Middle frontal gyrus (tissue), 1 donor: ENCODE measurements around the gene HELZ.

ENCODE experiments used
- DNase-seq: peaks from one replicate; pipeline ENCODE4 v3.0.0-alpha.2; 2015; ENCODE audit warnings: low spot score; ENCODE audit errors: extremely low spot score

The HELZ gene

DNA sequence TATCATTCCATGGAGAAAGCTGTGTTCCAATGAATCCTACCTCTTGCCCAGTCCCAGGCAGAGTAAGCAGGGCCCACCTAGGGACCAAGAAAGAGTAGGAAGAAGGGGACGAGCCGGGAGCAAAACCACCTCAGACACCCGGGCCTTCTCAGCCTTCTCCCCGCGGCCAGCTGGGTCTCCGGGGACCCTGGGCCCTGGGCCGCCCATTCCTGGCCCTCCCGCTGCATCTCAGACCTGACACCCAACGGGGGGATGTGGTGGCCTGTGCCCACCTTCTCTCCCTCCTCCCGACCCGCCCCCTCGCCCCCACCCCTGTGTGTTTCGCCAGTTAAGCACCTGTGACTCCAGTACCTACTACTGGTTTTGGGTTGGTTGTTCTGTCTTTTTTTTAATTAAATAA, 212.0 kb downstream of the HELZ start:
- DNase-seq = no peak

DNA sequence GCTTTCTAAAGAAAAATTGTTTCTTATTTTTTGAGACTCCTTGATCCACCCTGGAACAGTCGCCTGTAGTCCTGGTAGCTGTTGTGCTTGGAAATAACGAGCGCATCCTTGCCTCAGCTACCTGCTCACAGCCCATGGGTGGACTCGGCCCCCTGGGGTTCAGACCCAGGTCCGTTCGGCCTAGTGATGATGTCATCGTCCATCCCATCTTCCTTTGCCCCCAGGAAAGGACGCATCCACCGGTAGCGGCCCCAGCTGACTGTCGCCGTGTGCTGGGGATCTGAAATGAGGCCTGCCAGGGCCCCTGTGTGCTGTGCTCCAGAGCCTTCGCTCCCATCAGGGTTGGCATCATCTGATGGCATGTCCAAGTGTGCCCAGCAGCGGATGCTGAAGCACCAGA, 212.6 kb downstream of the HELZ start:
- no peak for DNase-seq

DNA sequence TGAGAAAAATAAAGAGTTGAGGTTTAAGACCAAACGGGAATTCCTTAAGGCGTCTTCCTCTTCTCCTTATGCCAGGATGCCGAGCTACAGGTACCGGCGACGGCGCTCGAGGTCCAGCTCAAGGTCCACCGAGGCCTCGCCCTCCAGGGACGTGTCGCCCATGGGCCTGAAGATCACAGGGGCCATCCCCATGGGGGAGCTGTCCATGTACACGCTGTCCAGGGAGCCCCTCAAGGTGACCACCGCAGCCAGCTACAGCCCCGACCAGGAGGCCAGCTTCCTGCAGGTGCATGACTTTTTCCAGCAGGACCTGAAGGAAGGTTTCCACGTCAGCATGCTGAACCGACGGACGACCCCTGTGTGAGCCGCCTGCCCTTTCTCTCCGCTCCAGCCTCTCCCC, 214.4 kb downstream of the HELZ start:
- DNase-seq = no peak

DNA sequence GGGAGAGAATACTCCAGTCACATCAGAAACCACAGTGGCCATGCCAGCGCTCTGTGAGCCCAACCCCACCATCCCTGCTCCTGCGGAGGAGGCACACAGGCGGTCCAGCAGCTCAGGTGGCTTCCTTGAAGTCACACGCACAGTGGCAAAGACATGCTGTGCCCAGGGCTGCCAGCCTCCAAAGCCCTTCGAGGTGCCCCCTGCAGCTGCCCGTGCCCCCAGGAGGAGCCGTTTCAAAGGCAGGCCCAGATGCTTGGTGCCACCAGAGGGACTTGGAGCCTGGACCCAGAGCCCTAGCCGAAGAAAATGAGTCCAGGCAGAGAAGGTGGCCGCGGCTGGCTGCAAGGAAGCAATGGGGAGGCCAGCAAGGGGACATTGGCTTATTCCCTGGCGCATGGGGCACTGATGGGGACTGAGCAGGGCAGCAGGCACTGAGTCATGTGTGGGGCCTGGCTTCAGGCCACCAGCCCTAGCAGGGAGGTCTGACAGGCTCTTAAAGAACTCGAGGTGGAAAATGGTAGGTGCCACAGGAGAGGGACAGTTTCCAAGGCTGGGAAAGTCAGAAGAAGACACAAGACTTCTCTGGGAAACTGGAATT, 217.9 kb downstream of the HELZ start:
- no peak for DNase-seq

DNA sequence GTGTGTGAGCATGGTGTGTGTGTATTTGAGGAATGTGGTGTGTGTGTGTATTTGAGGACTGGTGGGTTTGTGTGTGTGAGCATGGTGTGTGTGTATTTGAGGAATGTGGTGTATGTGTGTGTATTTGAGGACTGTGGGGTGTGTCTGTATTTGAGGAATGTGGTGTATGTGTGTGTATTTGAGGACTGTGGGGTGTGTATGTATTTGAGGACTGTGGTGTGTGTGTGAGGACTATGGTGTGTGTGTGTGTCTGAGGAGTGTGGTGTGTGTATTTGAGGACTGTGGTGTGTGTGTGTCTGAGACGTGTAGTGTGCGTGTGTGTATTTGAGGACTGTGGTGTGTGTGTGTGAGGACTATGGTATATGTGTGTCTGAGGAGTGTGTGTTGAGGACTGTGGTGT, 218.7 kb downstream of the HELZ start:
- no peak for DNase-seq

DNA sequence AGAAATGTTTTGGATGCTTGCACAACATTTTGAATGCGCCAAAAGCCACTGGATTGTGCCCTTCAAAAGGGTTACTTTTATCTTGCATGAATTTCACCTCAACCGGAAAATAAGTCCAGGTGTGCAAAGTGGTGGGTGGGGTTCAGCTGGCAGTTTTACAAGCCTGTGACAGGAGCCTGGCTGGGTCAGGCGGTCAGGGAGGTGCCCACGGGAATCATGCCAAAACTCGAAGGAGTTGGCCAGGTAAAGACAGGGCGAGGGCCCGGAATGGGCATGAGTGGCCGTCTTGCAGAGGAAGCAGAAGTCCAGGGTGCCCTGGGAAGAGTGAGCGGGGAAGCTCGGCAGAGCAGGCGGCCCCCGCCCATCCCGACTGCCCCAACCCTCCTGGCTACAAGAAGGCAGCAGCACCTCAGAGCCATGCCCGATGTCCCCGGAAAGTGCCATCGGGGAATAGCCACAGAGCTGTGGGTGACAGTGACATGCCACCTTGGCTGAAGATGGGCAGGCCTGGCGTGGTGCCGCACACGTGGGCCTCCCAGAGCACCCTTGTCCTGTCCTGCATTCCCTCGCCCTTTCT, 219.7 kb downstream of the HELZ start:
- DNase-seq = no peak

DNA sequence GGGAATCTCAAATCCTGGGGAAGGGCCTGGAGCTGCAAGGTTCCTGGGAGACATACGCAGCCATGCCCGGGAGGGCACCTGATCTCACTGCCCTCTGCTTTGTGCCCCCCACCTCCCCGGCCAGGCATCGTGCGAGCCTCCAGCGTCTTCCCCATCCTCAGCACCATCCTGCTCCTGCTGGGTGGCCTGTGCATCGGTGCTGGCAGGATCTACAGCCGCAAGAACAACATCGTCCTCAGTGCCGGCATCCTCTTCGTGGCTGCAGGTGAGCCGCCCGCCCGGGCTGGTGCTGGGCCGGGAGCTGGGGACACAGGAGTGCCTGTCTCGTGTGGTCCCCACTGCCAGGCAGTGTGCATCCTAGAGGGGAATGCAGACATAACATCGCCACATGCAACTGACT, 220.3 kb downstream of the HELZ start:
- DNase-seq = no peak

DNA sequence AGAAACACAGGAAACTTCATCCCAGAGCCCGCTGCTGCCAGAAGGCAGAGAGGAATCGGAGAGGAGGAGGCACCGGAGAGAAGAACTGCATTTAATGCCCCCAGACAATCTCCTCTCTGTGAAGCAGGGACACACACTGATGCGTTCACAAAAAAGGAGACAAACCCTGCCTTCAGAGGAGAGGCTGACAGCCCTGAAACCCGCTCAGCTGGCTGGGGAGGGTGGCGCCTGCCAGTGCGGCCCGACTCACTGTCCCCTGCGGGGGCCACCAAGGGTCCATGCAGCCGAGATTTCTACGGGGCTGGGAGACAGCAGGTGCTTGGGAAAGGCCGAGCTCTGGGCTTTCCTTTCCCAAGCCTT, 222.6 kb downstream of the HELZ start:
- no peak for DNase-seq

DNA sequence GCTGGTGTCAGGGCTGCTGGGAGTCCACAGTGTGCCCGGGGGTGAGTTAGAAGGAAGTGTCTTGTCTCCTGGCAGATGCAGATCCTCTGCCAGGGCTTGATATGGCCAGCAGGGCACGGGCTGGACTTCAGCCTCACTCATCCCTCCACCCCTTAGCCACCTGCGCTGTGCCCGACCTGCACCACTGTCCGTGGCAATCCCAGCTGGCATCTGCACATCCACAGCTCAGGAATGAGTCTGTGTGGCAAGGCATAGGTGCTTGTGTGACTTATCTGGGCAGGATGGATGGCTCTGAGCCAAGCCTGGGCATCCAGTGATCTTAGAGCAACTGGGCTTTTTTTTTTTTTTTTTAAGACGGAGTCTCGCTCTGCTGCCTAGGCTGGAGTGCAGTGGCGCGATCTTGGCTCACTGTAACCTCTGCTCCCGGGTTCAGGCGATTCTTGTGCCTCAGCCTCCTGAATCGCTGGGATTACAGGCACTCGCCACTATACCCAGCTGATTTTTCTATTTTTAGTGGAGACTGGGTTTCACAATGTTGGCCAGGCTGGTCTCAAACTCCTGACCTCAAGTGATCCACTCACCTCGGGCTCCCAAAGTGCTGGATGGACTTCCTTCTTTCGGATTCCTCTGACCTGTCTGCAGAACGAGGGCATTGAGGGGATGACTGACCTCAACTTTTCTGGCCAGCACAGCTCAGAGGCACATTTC, 223.1 kb downstream of the HELZ start:
- DNase-seq = no peak

DNA sequence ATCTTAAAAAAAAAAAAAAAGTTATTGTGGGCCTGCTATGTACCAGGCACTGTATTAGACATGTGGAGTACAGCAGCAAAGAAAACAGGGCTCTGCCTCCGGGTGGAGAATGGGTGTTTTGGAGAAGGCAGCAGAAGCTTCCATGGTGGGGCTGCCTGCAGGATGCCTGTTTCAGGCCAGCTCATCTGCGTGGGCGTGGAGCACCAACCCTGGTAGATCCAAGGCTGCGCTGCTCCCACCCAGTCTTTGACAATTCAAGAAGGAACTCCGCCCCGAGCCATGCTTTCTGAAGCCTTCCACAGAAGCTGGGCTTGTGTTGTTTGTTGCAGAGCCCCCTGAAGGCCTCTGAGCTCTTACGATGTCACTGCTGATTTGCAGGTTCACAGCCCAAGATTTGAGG, 223.8 kb downstream of the HELZ start:
- no peak for DNase-seq
